Immature natural killer cell (primary cell): Measurements from ENCODE around the gene CHST15. TPM values are rescaled to one million over a fixed set of nuclear protein-coding genes. Genes with fewer than 3 reads are reported as not detected.
A peak's percentile ranks its signal among the peaks of the same experiment; 100 is the strongest.

Source experiments
- DNase-seq, 3 donors: peaks; one replicate each; pipeline ENCODE4 v3.0.0; 2022; ENCODE audit warnings: mixed read lengths in 1 of 3
- H3K27ac Mint-ChIP-seq, 6 donors: one replicate each; pipeline ENCODE4 v1.8.0; 2020; ENCODE audit warnings: mixed read lengths in 6 of 6, mild to moderate bottlenecking in 5 of 6, inconsistent platforms in 4 of 6, moderate library complexity in 3 of 6
- H3K27me3 Mint-ChIP-seq, 3 donors: one replicate each; pipeline ENCODE4 v1.8.0; 2020 to 2021; ENCODE audit warnings: low read depth in 3 of 3, mild to moderate bottlenecking in 3 of 3, mixed read lengths in 3 of 3, moderate library complexity in 3 of 3, inconsistent platforms in 1 of 3
- H3K36me3 Mint-ChIP-seq, 3 donors: one replicate each; pipeline ENCODE4 v1.8.0; 2020; ENCODE audit warnings: mixed read lengths in 3 of 3, inconsistent platforms in 2 of 3, mild to moderate bottlenecking in 2 of 3
- H3K4me1 Mint-ChIP-seq, 2 donors: one replicate each; pipeline ENCODE4 v1.8.0; 2020; ENCODE audit warnings: inconsistent platforms in 2 of 2, mild to moderate bottlenecking in 2 of 2, mixed read lengths in 2 of 2, moderate library complexity in 1 of 2
- H3K4me3 Mint-ChIP-seq, 5 donors: one replicate each; pipeline ENCODE4 v1.8.0; 2020; ENCODE audit warnings: mild to moderate bottlenecking in 5 of 5, mixed read lengths in 5 of 5, inconsistent platforms in 3 of 5, moderate library complexity in 3 of 5
- H3K9me3 Mint-ChIP-seq, 6 donors: one replicate each; pipeline ENCODE4 v1.8.0; 2020; ENCODE audit warnings: mild to moderate bottlenecking in 6 of 6, mixed read lengths in 6 of 6, inconsistent platforms in 4 of 6, moderate library complexity in 3 of 6
- polyA plus RNA-seq, 3 donors: library from polyadenylated mRNA; unstranded; fragments of 300-500 nt; fragmentation: Illumina TruSeq; gene quantifications; one replicate each; pipeline ENCODE4 v1.2.3, GENCODE V29; 2021

The CHST15 gene
- polyA plus RNA-seq, 3 donors from 2014 or later, result 0.07 to 0.20 (median 0.08) TPM

- Mint-ChIP-seq H3K9me3 (no peaks in the 10 kb centered on the region), H3K27me3 (peaks cover 12 to 44% (median 27%) of the 10 kb centered on the region in 3 donors), H3K27ac (no peak overlapping the region), H3K4me1 (peaks cover 4 to 14% of the 10 kb centered on the region in 2 donors), H3K4me3 (peak overlapping the region in 1 of 5 donors; percentile 53), H3K36me3 (no peaks in the 10 kb centered on the region)
- no peak for DNase-seq
These were observed 99.6 kb downstream of the CHST15 start for GRCh38 chr10:123993534-123994416.

DNA sequence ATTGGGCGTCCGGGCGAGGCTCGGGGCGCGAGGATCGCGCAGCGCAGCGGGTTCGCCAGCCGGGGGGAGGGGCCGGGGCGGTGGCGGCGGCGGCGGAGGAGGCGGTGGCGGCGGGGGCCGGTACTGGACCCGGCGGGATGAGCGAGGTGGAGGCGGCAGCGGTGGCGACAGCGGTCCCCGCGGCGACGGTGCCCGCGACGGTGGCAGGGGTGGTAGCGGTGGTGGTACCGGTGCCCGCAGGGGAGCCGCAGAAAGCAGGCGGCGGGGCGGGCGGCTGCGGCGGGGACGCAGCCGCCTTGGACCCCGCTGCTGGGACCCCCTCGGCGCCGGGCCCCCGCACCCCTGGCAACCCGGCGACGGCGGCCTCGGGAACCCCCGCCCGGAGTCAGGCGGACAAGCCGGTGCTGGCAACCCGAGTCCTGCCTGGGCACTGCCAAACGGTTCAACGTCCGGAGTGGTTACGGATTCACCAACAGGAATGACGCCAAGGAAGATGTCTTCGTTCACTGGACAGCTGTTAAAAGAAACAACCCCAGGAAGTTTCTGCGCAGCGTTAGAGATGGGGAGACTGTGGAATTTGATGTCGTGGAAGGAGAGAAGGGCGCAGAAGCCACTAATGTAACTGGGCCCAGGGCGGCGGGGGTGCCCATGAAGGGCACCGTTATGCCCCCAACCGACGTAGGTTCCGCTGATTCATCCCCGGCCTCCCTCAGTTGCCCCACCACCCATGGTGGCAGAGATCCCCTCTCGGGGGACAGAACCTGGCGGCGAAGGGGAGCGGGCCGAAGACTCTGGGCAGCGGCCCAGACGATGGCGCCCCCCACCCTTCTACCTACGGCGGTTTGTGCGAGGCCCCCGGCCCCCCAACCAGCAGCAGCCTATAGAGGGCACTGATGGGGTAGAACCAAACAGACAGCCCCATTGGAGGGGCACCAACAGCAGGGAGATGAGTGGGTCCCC, 101.5 kb downstream of the CHST15 start:
- Mint-ChIP-seq H3K9me3 (no peaks in the 10 kb centered on the region), H3K27ac (no peak overlapping the region), H3K4me1 (peaks cover 4 to 14% of the 10 kb centered on the region in 2 donors), H3K27me3 (peaks cover 11 to 43% (median 28%) of the 10 kb centered on the region in 3 donors), H3K4me3 (no peak overlapping the region), H3K36me3 (no peaks in the 10 kb centered on the region)
- DNase-seq, result no peak

DNA sequence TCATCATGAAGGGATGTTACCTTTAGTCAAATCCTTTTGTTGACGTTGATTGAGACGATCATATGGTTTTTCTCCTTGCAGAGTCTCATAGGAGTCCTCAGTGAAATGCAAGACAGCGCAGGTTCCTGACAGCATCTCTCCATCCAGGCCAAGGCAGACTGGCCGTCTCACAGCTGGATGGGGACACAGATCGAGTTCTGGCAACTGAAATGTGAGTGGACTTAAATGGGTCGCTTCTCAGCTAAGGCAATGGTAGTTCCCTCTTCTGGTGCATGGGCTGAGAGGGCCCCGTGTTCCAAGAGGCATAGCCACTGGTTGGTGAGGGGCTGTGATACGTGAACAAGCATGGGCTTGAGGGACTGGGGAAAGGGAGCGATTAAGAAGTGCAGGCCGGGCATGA, 102.5 kb downstream of the CHST15 start:
- Mint-ChIP-seq H3K4me3 (peak overlapping the region in 1 of 5 donors; percentile 28), H3K9me3 (no peaks in the 10 kb centered on the region), H3K36me3 (no peaks in the 10 kb centered on the region), H3K27ac (no peak overlapping the region), H3K4me1 (peaks cover 4 to 14% of the 10 kb centered on the region in 2 donors), H3K27me3 (peaks cover 11 to 40% (median 26%) of the 10 kb centered on the region in 3 donors)
- no peak for DNase-seq

DNA sequence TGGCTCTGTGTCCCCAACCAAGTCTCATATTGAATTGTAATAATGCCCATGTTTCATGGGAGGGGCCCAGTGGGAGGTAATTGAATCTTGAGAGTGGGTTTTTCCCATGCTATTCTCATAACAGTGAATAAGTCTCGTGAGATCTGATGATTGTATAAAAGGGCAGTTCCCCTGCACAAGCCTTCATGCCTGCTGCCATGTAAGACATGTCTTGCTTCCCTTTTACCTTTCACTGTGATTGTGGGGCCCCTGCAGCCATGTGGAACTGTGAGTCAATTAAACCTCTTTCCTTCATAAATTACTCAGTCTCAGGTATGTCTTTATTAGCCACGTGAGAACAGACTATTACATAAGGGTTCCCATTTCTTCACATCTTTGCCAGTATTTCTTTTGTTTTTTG, 104.7 kb downstream of the CHST15 start:
- no peak for DNase-seq
- peaks cover 7 to 30% (median 20%) of the 10 kb centered on the region in 3 donors for H3K27me3 Mint-ChIP-seq

DNA sequence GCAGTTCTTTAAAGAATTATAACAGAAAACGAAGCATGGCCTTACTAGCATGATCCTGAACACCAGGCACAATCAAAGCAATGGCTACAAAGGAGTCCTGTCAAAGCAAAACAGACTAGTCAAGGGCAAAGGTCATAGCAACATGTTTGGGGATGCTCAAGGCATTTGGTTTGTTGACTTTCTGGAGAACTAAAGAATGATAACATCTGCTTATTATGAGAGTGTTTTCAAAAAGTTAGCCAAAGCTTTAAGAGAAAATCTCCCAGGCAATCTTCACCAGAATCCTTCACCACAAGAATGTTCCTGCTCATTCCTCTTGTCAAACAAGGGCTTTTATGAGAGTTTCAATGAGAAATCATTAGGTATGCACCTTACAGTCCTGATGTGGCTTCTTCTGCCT, 106.7 kb downstream of the CHST15 start:
- peaks cover 0 to 1% of the 10 kb centered on the region in 2 donors for H3K4me1 Mint-ChIP-seq
- no peak overlapping the region for H3K27ac Mint-ChIP-seq
- no peaks in the 10 kb centered on the region for H3K36me3 Mint-ChIP-seq
- peaks cover 7 to 28% (median 21%) of the 10 kb centered on the region in 3 donors for H3K27me3 Mint-ChIP-seq
- no peak overlapping the region for H3K4me3 Mint-ChIP-seq
- DNase-seq, result no peak
- no peaks in the 10 kb centered on the region for H3K9me3 Mint-ChIP-seq

More for the DNA sequence above, 104.7 kb downstream of the CHST15 start:
- peaks cover 1% of the 10 kb centered on the region in 2 donors for H3K4me1 Mint-ChIP-seq
- H3K27ac Mint-ChIP-seq, result no peak overlapping the region
- no peaks in the 10 kb centered on the region for H3K9me3 Mint-ChIP-seq
- no peak overlapping the region for H3K4me3 Mint-ChIP-seq
- H3K36me3 Mint-ChIP-seq, result no peaks in the 10 kb centered on the region

GRCh38 chr10:123974406-123974805, 119.0 kb downstream of the CHST15 start:
- Mint-ChIP-seq H3K36me3 (peaks cover 0 to 4% (median 0%) of the 10 kb centered on the region in 3 donors), H3K27ac (no peak overlapping the region)

GRCh38 chr10:123972481-123973401, 120.7 kb downstream of the CHST15 start:
- DNase-seq, result no peak
- H3K4me3 Mint-ChIP-seq, result no peak overlapping the region
- peaks cover 0 to 4% (median 0%) of the 10 kb centered on the region in 3 donors for H3K36me3 Mint-ChIP-seq
- peaks cover 10 to 49% (median 13%) of the 10 kb centered on the region in 3 donors for H3K27me3 Mint-ChIP-seq
- H3K27ac Mint-ChIP-seq, result no peak overlapping the region
- H3K9me3 Mint-ChIP-seq, result peaks cover 0 to 2% (median 0%) of the 10 kb centered on the region in 6 donors
- H3K4me1 Mint-ChIP-seq, result peaks cover 0 to 1% of the 10 kb centered on the region in 2 donors

More at GRCh38 chr10:123974406-123974805, 119.0 kb downstream of the CHST15 start:
- H3K27me3 Mint-ChIP-seq, result peaks cover 12 to 38% (median 14%) of the 10 kb centered on the region in 3 donors
- no peak for DNase-seq
- H3K4me1 Mint-ChIP-seq, result peaks cover 0 to 1% of the 10 kb centered on the region in 2 donors
- H3K4me3 Mint-ChIP-seq, result no peak overlapping the region
- peaks cover 0 to 2% (median 0%) of the 10 kb centered on the region in 6 donors for H3K9me3 Mint-ChIP-seq

DNA sequence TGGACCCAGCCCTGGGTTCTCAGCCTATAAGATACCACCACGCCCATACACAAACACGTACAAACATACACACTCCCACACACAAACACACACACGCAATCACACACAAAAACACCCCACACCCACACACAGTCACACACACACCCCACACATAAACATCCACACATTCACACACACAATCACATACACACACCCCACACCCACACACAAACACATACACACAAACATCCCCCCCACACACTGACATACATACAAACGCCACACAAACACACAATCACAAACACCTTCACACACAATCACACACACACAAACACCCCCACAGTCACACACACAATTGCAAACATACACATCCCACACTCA, 122.5 kb downstream of the CHST15 start:
- Mint-ChIP-seq H3K27ac (peak overlapping the region in 1 of 6 donors; percentile 74), H3K4me3 (no peak overlapping the region), H3K9me3 (peaks cover 0 to 2% (median 0%) of the 10 kb centered on the region in 6 donors), H3K4me1 (peaks cover 0 to 1% of the 10 kb centered on the region in 2 donors), H3K36me3 (peaks cover 0 to 4% (median 0%) of the 10 kb centered on the region in 3 donors), H3K27me3 (peaks cover 10 to 46% (median 12%) of the 10 kb centered on the region in 3 donors)
- no peak for DNase-seq

DNA sequence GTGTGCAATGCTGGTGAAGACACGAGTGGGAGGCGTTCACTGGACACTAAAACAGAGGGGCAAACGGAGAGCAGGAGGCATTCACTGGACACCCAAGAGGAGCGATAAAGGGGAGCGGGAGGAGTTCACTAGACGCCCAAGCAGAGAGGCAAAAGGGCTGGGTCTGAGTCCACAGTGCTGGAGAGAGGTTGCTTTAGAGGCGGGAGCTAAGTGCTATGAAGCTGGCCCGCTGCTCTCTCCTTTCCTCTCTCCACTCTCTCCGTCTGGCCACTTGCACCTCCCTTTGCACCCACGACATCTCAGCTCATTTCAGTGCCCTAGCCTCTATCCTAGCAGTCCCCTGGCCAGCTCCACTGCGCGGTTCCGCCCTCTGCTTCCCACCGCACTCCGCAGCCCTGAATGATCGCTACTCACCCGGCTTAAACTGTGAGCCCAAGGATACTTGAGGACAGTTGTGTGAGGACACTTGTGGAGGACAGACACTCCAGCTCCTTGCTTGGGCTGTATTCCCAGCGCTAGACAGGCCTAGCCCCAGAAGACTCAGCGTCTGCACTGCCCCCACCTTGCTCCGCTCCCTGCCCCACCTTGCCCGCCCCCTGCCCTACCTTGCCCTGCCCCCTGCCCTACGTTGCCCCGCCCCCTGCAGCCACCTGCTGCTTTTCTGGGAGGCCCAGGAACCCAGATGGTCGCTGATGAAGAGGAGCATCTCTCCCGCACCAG, 123.0 kb downstream of the CHST15 start:
- Mint-ChIP-seq H3K9me3 (peaks cover 0 to 2% (median 0%) of the 10 kb centered on the region in 6 donors), H3K27me3 (peaks cover 10 to 45% (median 12%) of the 10 kb centered on the region in 3 donors), H3K36me3 (peaks cover 0 to 4% (median 0%) of the 10 kb centered on the region in 3 donors), H3K4me3 (no peak overlapping the region), H3K27ac (no peak overlapping the region), H3K4me1 (peaks cover 0 to 1% of the 10 kb centered on the region in 2 donors)
- DNase-seq, result no peak

DNA sequence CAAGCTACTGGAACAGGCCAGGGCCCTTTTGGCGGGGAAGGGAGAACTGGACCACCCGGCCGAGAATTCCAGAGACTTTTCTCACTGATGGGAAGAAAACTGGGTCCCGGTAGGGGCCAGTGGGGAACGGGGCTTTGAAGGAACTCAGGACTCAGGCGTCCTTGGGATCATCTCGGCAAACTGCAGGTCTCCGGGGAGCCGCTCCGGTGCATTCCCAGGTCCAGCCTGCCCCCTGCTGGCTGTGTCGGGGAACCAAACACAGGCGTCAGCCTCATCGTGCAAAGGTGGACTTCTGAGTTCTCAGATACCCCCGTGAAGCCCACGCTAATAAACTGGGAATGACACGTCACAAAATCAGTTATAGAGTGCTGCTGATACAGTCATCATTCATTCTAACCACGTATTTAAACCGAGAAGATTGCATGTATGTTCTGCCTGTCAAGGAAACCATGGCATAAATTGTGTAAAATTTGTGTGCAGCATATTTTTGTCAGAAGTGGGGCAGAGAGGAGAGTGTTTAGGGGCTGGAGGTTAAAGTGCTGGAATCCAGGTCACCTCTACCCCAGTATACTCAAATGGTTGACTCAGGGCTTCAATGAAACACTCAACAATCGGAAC, 125.7 kb downstream of the CHST15 start:
- H3K9me3 Mint-ChIP-seq, result no peaks in the 10 kb centered on the region
- peaks cover 10 to 34% (median 18%) of the 10 kb centered on the region in 3 donors for H3K27me3 Mint-ChIP-seq
- no peak overlapping the region for H3K4me3 Mint-ChIP-seq
- no peak overlapping the region for H3K27ac Mint-ChIP-seq
- peak; percentile 14 to 49 (median 44) for DNase-seq
- peaks cover 0 to 4% (median 0%) of the 10 kb centered on the region in 3 donors for H3K36me3 Mint-ChIP-seq
- H3K4me1 Mint-ChIP-seq, result peaks cover 0 to 1% of the 10 kb centered on the region in 2 donors

- Mint-ChIP-seq H3K27ac (no peak overlapping the region), H3K27me3 (peaks cover 10 to 33% (median 19%) of the 10 kb centered on the region in 3 donors), H3K9me3 (no peaks in the 10 kb centered on the region), H3K4me3 (no peak overlapping the region), H3K36me3 (peaks cover 0 to 4% (median 0%) of the 10 kb centered on the region in 3 donors), H3K4me1 (peaks cover 0 to 1% of the 10 kb centered on the region in 2 donors)
- DNase-seq, result no peak
These were observed 126.5 kb downstream of the CHST15 start for GRCh38 chr10:123966896-123967231.
